HG02759 (cell line): ENCODE results near the gene LMO2.
"Not testable (repeated sequence)": the region's sequence is repeated elsewhere in the genome, so short reads cannot be mapped to it uniquely, and the experiment has no call there.

Source experiments
- ATAC-seq: cut with Tn5 transposase; IDR thresholded peaks from one replicate; pipeline ENCODE4 v1.9.1; 2021; ENCODE audit warnings: mild to moderate bottlenecking, moderate library complexity; ENCODE audit not compliant: unreplicated experiment

The LMO2 gene

DNA sequence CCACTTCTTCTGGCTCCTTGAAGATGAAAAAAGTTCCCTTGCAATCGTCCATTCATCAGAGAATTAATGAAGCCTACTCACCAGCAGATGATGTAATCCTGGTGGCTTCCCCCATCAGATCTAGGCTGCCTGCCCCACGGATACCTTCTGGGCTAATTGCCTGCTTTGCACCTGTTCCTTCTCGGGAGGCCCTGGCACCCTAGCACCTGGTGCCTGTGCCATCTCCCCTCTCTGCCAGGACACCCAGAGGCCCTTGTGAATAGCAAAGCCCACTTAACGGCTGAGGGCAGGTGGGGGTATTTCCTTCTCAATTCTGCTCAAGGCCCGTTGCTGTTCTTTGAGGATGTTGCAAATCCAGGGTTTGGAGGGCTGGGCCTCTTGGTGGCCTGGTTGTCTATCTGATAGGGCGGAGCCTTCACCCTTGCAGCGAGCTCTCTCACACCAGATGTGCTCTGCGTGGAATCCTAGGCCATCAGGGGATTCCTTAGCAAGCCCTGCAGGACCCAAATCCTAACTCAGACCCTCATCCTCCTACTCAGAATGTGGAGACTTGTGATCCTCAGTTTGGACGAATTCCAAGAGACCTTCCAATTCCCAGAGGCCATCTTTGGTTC is at the start of gene LMO2:
Gene LMO2, minus strand, starts transcription at position 363 of the 614 bp plus-strand sequence. CDS start 22,360 bp downstream, outside the sequence.
- ATAC-seq: peak; percentile 19

DNA sequence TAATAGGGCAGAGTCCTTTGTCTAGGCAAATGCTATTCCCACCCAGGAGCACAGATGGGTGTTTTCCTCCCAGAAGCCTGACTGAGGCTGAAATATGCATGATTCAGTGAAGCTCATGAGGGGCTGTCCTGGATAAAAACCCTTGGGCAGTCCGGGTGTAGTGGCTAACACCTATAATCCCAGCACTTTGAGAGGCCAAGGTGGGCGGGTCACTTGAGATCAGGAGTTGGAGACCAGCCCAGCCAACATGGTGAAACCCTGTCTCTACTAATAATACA is 48.6 kb upstream of the LMO2 start:
- no peak for ATAC-seq

DNA sequence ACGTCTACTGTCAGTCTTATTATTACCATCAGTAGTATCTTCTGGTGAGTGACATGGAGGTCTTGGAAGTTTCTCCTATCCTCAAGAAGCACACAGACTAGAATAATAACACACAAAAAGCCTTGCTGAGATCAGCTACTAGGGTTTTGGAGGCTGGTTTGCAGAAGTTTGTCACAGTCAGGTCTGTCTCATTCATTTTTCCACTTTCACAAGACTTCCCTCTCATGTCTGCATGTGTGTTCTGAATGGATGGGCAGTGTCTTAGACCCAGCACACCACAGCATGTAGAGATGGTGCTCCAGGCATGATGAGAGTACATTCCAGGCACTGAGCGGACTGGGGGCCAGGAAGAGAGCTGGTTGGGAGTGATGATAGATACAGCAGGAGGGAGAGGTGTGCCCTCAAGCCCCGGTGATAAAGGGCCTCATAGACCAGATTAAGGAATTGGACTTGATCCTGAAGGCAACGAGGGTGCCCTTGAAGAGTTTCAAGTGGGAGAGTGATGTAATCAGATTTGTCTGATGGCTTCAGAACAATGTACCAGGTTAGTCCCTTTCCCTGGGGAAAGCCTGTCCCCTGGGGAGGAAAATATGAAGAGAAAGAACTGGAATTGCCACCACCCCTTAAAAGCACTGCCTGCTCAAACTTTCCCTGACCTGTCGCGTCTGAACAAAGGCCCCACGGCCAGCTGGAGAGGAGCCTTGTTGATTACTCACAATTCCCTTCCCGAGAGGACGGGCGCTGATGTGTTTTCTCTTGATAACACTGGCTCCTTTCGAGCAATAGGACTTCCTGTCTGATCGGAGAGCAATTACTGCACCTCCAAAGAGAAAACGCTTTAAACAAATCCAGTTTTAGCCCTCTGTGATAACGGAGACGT is 45.1 kb upstream of the LMO2 start:
- no peak for ATAC-seq

DNA sequence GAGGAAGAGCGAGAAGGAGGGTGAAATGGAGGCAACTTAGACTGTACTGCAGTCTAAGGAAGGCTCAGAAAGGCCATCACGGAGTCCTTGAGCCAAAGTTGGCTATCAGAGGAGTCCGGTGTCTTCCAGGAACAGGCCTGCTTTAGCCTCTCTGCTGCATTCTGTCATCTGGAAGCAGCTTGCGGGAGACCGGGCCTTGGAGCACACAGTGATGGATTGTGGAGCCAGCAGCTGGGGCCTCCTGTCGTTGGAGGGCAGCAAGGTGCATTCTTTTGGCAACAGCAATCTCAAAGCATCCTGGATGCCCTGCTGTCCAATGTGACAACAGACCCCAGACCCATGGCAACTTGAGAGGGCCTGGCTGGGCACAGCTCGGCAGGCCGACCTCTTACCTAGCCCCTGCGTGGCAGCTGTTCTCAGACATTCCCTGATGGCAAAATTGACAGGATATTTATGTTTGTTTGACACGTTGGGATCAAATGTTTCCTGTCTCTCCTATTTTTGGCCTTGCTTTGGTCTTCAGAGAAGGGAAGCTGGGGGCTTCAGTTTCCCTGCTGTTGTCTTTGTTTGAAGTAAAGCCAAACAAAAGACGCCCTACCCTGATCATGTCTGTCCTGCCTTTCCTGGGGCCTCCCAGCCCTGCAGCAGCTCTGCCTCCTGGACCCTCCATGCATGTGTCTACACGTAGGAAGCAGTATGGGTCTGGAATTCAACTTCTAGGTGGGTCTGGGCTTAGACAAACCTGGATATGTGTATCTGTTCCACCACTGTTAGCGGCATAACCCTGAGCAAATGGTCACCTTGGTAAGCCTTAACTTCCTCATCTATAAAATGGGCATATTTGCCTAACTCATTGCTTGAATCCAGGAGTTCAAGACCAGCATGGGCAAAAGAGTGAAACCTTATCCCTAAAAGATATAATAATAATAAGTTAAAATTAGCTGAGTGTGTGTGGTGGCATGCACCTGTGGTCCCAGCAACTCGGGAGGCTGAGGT is 43.9 kb upstream of the LMO2 start:
- no peak for ATAC-seq

DNA sequence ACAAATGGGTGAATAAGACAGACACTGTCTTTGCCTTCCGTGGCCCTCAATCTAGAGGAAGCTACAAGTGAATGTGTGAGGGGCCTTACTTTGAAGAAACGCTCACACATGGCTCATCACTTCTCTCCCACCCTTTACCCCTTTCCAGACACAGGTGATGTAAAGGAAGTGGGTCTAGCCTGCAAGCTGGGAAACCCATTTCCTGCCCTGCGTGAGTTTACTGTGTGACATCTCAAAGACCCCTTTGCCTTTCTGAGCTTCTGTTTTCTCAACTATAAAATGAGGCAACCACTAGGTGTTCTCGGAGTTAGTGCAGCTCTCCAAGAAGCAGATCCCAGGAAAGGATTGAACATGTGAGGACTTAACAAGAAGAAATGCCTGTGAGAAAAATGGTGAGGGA is 43.1 kb upstream of the LMO2 start:
- no peak for ATAC-seq

GRCh38 chr11:33934450-33934849 is 42.6 kb upstream of the LMO2 start:
- ATAC-seq: no peak

DNA sequence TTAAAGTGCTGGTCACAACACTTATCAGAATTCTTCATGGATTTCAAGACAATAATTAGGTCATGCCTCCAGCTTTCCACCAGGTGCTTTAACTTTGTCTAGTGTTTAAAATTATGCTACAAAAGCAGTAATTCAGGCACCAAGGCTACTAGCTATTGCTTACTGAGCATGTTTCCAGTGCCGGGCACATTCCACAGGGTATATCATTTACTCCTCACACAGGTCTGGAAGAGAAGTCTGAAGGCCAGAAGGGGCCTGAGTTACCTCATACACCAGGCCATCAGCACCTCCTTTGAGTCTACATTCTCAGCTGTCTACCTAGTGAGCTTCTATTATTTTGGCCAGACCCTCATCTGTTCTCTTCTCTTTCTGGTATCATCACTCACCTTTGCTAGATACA is 41.7 kb upstream of the LMO2 start:
- no peak for ATAC-seq

- no peak for ATAC-seq
These were observed 40.8 kb upstream of the LMO2 start for GRCh38 chr11:33932721-33933120.

GRCh38 chr11:33931739-33932366 is 40.0 kb upstream of the LMO2 start:
- ATAC-seq: not testable (repeated sequence)

- no peak for ATAC-seq
These were observed 39.2 kb upstream of the LMO2 start for GRCh38 chr11:33931067-33931466.

DNA sequence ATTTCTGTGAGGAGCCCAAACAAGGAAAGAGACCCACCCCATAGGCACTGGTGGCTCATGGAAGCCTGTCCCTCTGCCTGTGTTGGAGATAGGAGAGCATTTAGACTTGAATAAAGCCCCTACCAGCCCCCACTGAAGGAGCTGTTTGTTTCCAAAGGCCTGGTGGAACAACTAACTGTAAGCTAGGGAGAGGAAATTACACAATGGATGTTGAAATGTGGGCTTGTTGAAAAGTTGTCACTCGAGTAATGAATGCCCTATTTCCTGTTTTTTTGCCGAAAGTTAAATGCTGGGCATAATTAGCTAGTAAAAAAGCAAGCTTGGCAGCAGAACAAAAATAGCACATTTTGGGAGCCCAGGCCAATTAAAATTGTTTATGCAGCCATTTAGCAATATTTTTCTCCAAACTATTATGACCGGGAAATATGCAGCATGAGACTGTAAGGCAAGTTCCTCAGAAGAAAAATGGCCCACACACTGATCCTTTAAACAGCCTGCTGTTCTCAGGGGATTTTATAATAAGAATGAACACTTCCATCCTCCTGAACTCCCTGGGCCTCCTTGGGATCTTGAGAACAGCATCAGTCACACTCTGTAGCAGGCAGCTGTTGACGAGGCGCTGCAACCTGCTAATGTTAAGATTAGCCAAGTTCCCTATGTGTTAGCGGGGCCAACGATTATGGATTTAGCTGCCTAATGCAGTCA is 38.6 kb upstream of the LMO2 start:
- ATAC-seq: no peak

- no peak for ATAC-seq
These were observed 36.7 kb upstream of the LMO2 start for GRCh38 chr11:33928564-33928963.

DNA sequence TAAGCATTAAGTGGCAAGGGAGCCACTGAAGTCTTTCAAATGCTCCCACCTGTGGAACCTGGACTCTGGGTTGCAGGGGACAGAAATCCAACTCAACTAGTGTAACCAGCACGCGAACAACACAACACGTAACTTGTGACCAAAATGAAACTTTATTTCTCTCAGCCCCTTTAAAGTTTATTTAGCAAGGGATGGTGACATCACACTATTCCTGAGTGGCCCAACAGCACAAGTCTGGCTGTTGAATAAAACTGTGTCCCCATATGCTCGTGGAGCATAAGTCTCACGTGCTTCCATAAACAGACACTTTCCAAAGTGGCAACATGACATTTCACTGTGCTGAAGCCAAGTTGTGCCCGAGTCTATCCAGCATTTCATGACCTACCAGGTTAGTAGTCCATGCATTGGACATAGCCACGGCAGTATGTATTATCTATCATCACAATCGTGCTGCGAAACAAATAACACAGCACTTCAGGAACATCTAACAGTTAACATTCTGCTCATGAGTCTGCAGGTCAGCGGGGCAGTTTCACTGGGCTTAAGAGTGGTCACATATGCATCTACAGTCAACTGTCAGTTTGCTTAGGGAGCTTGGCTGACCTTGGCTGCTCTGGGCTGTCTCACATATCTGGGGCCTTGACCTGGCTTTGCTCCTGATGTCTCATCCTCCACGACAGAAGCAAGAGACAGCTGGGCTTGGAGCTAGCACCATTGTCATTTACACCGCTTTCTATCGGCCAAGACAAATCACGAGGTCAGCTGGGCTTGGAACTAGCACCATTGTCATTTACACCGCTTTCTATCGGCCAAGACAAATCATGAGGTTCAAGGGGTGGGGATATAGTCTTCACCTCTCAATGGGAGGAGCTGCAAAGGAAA is 35.0 kb upstream of the LMO2 start:
- no peak for ATAC-seq

GRCh38 chr11:33924341-33924740 is 32.5 kb upstream of the LMO2 start:
- no peak for ATAC-seq

- no peak for ATAC-seq
These were observed 31.8 kb upstream of the LMO2 start for GRCh38 chr11:33923626-33924025.

- peak; percentile 93 for ATAC-seq
These were observed 29.1 kb upstream of the LMO2 start for GRCh38 chr11:33920838-33921613.

DNA sequence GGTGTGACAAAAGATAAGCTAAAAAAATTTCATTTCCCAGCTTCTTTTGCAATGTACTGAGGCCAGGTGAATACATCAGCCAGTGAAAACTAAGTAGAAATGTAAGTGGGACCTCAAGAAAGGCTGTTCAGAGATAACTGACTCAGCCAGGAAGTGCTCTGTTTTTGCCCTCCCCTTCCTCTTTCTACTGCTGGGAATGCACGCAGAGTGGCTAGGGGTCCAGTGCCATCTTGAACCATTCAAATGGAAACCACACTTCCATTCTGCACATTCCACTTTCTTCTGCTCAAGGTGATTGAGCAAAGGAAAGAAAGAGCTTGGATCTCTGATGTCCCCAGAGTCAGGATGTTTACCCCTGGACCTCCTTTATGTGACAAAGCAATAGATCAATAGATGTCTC is 27.8 kb upstream of the LMO2 start:
- no peak for ATAC-seq

- not testable (repeated sequence) for ATAC-seq
These were observed 25.5 kb upstream of the LMO2 start for GRCh38 chr11:33917402-33917801.

DNA sequence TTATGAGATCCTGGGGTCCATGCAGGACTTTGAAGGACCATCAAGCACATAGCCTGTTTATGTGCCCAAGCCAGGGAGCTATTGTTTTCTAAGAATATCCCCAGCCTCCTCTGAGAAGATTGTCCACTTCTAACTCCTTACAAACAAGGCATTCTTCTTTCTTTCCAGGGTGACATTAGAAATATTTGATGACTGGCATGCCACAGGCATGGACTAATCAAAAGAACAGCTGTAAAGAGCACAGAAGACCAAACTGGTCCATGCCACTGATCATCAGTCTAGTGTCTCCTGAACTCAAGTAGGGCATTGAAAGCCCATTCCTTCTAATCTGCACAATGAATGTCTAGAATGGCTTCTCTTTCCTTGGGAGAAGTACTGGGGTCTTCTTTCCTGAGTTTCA is 24.9 kb upstream of the LMO2 start:
- no peak for ATAC-seq
